Caco-2 (cell line): Measurements from ENCODE around the gene MYO10. TPM values are rescaled to one million over a fixed set of nuclear protein-coding genes. Genes with fewer than 3 reads are reported as not detected.

Experiments used
- BruUV-seq: library from RNA; stranded (reverse); fragments of 400-500 nt; replicated peaks from 2 replicates; lab custom pipeline; 2021; lab: Mats Ljungman, UMichigan
- CTCF ChIA-PET: fragments of 300-600 bp; sonication (Branson Sonifier 250); formaldehyde crosslinking; loops from one replicate; lab custom pipeline; 2022; ENCODE audit warnings: antibody characterized with exemption; lab: Charles Lee
- POLR2A ChIA-PET: fragments of 300-600 bp; sonication (Branson Sonifier 250); formaldehyde crosslinking; loops from one replicate; lab custom pipeline; 2022; ENCODE audit warnings: antibody characterized with exemption; lab: Charles Lee
- DNase-seq, 2 experiments: peaks; one replicate each; pipeline versions ENCODE4 v3.0.0 to v3.0.0-alpha.2; 2020 to 2022
- H3K27me3 ChIP-seq: replicated peaks from 2 replicates; pipeline ENCODE4 v1.6.0; 2011; ENCODE audit warnings: low read length; ENCODE audit not compliant: control insufficient read depth, insufficient read depth
- H3K36me3 ChIP-seq: 2 replicates; pipeline ENCODE4 v1.5.1; 2011; ENCODE audit warnings: low read length; ENCODE audit not compliant: control insufficient read depth, insufficient read depth
- H3K4me1 ChIP-seq: fragments of 250-450 bp; sonication (Bioruptor Pico); 2 replicates; pipeline ENCODE4 v1.5.1; 2020; ENCODE audit warnings: mild to moderate bottlenecking
- H3K4me3 ChIP-seq: 2 replicates; pipeline ENCODE4 v1.5.1; 2011; ENCODE audit warnings: low read depth, mild to moderate bottlenecking, control low read depth, low read length
- H3K9me3 ChIP-seq: fragments of 250-450 bp; sonication (Bioruptor Pico); 2 replicates; pipeline ENCODE4 v1.5.1; 2020; ENCODE audit warnings: mild to moderate bottlenecking, moderate library complexity
- H3K27ac Mint-ChIP-seq: one replicate; pipeline ENCODE4 v1.8.0; 2022; ENCODE audit warnings: mixed read lengths; ENCODE audit not compliant: unreplicated experiment
- H3K27me3 Mint-ChIP-seq: one replicate; pipeline ENCODE4 v1.8.0; 2022; ENCODE audit warnings: mixed read lengths; ENCODE audit not compliant: insufficient read depth, unreplicated experiment
- H3K36me3 Mint-ChIP-seq: one replicate; pipeline ENCODE4 v1.8.0; 2022; ENCODE audit warnings: mild to moderate bottlenecking, mixed read lengths; ENCODE audit not compliant: insufficient read depth, unreplicated experiment
- H3K4me1 Mint-ChIP-seq: one replicate; pipeline ENCODE4 v1.8.0; 2022; ENCODE audit warnings: low read depth, mixed read lengths; ENCODE audit not compliant: unreplicated experiment
- H3K4me3 Mint-ChIP-seq: one replicate; pipeline ENCODE4 v1.8.0; 2022; ENCODE audit warnings: mild to moderate bottlenecking, moderate library complexity, mixed read lengths; ENCODE audit not compliant: unreplicated experiment
- H3K9me3 Mint-ChIP-seq: one replicate; pipeline ENCODE4 v1.8.0; 2022; ENCODE audit warnings: mixed read lengths; ENCODE audit not compliant: unreplicated experiment
- intact Hi-C: fragments of 100-400 bp; cut with micrococcal nuclease; formaldehyde crosslinking; loops from one replicate; pipeline ENCODE4 v1.10.0; 2022; ENCODE audit not compliant: unreplicated experiment
- total RNA-seq: library from RNA; stranded (reverse); gene quantifications from 2 replicates; pipeline ENCODE4 v1.2.3, GENCODE V29; 2022
- TF ChIP-seq, protein P1 (sequence below), 2 experiments: fragments of 200-600 bp in 1 of 2; IDR thresholded peaks; 1 replicate in 1 of 2; 2 replicates in 1 of 2; pipeline versions ENCODE4 v1.5.1 to v1.8.0; 2011 to 2022; ENCODE audit warnings: antibody characterized with exemption in 1 of 2, control low read depth in 1 of 2, inconsistent platforms in 1 of 2, low read depth in 1 of 2, low read length in 1 of 2, mild to moderate bottlenecking in 1 of 2, moderate library complexity in 1 of 2; ENCODE audit not compliant: insufficient read depth in 1 of 2, severe bottlenecking in 1 of 2, unreplicated experiment in 1 of 2

The MYO10 gene
- total RNA-seq, 1 experiment from 2014 or later = 67.6 TPM

DNA sequence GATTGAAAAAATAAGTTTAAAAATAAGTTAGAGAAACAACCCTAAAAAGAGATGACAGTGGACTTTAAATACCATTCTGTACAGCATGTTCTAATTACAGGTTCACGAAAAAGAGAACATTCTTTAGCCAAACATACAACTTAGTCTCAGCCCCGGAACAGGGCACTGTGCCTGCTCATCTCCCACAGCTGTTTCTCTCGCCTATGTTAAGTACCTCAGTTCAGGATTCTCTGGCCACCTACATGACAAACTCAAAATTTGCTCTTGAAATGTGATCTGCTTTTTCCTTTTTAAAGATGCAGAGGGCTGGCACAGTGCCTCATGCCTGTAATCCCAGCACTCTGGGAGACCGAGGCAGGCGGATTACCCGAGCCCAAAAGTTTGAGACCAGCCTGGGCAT, 52.3 kb downstream of the MYO10 start:
- no peak overlapping the region for H3K4me3 Mint-ChIP-seq
- Histone ChIP-seq H3K4me3 (no peak overlapping the region), H3K36me3 (no peaks in the 10 kb centered on the region), H3K27me3 (no peaks in the 10 kb centered on the region), H3K9me3 (no peaks in the 10 kb centered on the region), H3K4me1 (peaks cover 85% of the 10 kb centered on the region)
- no peaks in the 10 kb centered on the region for H3K9me3 Mint-ChIP-seq
- ChIA-PET CTCF (no interaction called here), POLR2A (no interaction called here)
- no peak for DNase-seq
- peaks cover 58% of the 10 kb centered on the region for H3K4me1 Mint-ChIP-seq
- intact Hi-C loops = loop anchor here (5.0 kb wide), 2 partner anchors 37 to 132 kb away; no protein-coding TSS in a partner anchor
- H3K27ac Mint-ChIP-seq = peak overlapping the region; percentile 79
- H3K27me3 Mint-ChIP-seq = no peaks in the 10 kb centered on the region
- TF ChIP-seq, protein P1, sequence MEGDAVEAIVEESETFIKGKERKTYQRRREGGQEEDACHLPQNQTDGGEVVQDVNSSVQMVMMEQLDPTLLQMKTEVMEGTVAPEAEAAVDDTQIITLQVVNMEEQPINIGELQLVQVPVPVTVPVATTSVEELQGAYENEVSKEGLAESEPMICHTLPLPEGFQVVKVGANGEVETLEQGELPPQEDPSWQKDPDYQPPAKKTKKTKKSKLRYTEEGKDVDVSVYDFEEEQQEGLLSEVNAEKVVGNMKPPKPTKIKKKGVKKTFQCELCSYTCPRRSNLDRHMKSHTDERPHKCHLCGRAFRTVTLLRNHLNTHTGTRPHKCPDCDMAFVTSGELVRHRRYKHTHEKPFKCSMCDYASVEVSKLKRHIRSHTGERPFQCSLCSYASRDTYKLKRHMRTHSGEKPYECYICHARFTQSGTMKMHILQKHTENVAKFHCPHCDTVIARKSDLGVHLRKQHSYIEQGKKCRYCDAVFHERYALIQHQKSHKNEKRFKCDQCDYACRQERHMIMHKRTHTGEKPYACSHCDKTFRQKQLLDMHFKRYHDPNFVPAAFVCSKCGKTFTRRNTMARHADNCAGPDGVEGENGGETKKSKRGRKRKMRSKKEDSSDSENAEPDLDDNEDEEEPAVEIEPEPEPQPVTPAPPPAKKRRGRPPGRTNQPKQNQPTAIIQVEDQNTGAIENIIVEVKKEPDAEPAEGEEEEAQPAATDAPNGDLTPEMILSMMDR (IDR thresholded peaks at IDR 0.05; ENCODE audit: insufficient read depth in 1 of 2, low read depth in 1 of 2, low read length in 1 of 2, severe bottlenecking in 1 of 2, unreplicated experiment in 1 of 2) = no peak
- no TSS peak for BruUV-seq
- peaks cover 48% of the 10 kb centered on the region for H3K36me3 Mint-ChIP-seq

DNA sequence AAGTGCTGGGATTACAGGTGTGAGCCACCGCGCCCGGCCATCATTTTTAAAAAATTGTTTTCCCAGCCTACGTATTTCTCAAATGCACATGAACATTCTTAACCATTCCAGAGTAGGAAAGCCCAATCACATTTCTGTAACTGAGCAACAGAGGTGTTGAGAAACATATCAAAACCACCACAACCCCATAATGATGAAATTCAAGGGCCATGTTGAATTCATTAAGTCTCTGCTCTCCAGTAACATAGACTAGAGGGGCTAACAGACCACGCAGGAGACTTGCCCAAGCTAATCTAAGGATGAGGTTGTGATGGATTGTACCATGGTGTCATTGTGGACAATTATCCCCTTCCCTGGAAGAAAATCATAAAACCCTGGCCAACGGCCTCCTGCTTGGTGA, 52.9 kb downstream of the MYO10 start:
- peaks cover 86% of the 10 kb centered on the region for H3K4me1 ChIP-seq
- Mint-ChIP-seq H3K27ac (peak overlapping the region; percentile 79), H3K4me1 (peaks cover 57% of the 10 kb centered on the region), H3K4me3 (no peak overlapping the region), H3K27me3 (no peaks in the 10 kb centered on the region), H3K36me3 (peaks cover 46% of the 10 kb centered on the region), H3K9me3 (no peaks in the 10 kb centered on the region)
- DNase-seq = no peak
- no peaks in the 10 kb centered on the region for H3K27me3 ChIP-seq
- no peaks in the 10 kb centered on the region for H3K36me3 ChIP-seq
- ChIA-PET POLR2A (no interaction called here), CTCF (no interaction called here)
- BruUV-seq = no TSS peak
- H3K4me3 ChIP-seq = no peak overlapping the region
- intact Hi-C loops = loop anchor here (5.0 kb wide), 2 partner anchors 36 to 131 kb away; no protein-coding TSS in a partner anchor
- H3K9me3 ChIP-seq = no peaks in the 10 kb centered on the region
- TF ChIP-seq, protein P1 (IDR thresholded peaks at IDR 0.05; ENCODE audit: insufficient read depth in 1 of 2, low read depth in 1 of 2, low read length in 1 of 2, severe bottlenecking in 1 of 2, unreplicated experiment in 1 of 2) = no peak

DNA sequence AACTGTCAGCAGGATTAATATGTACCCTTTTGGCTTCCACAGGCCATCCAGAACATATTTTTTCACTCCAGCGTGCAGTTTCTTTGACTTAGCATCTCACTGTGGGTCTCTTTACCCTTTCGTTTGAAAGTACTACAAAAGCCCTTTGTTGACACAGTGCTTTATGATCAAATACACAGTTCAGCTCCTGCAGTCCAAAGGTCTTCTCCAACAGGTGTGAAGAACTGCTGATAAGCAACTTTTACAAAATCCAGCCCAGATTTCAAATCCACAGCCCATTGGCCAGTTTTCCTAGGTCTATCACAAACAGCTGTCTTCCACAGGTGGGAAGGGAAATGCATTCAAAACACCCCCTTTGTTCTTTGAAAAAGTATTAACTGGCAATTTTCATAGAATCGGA, 54.8 kb downstream of the MYO10 start:
- Mint-ChIP-seq H3K27ac (peak overlapping the region; percentile 90), H3K4me3 (peak overlapping the region; percentile 73), H3K9me3 (no peaks in the 10 kb centered on the region), H3K4me1 (peaks cover 53% of the 10 kb centered on the region), H3K27me3 (no peaks in the 10 kb centered on the region), H3K36me3 (peaks cover 49% of the 10 kb centered on the region)
- peaks cover 3% of the 10 kb centered on the region; the same call in 1 of the 2 replicates for H3K36me3 ChIP-seq
- BruUV-seq = no TSS peak
- H3K27me3 ChIP-seq = no peaks in the 10 kb centered on the region
- peak; percentile 80 to 85 for DNase-seq
- H3K9me3 ChIP-seq = no peaks in the 10 kb centered on the region
- no peak overlapping the region; the same call in 1 of the 2 replicates for H3K4me3 ChIP-seq
- intact Hi-C loops = loop anchor here (1.0 to 5.0 kb wide), 7 partner anchors 8 to 129 kb away; no protein-coding TSS in a partner anchor
- TF ChIP-seq, protein P1 (IDR thresholded peaks at IDR 0.05; ENCODE audit: insufficient read depth in 1 of 2, low read depth in 1 of 2, low read length in 1 of 2, severe bottlenecking in 1 of 2, unreplicated experiment in 1 of 2) = no peak
- ChIA-PET POLR2A (interaction anchor here (1.8 kb wide), 1 partner anchor 55 kb away, joined by 7 read pairs; the partner anchor contains the start of gene MYO10), CTCF (interaction anchor here (0.6 to 1.1 kb wide), 4 partner anchors 17 to 53 kb away, joined by 3 to 5 read pairs (median 4); no protein-coding TSS in a partner anchor)
- peaks cover 80% of the 10 kb centered on the region for H3K4me1 ChIP-seq
